Measurements from ENCODE around the gene DPH1.

DNA sequence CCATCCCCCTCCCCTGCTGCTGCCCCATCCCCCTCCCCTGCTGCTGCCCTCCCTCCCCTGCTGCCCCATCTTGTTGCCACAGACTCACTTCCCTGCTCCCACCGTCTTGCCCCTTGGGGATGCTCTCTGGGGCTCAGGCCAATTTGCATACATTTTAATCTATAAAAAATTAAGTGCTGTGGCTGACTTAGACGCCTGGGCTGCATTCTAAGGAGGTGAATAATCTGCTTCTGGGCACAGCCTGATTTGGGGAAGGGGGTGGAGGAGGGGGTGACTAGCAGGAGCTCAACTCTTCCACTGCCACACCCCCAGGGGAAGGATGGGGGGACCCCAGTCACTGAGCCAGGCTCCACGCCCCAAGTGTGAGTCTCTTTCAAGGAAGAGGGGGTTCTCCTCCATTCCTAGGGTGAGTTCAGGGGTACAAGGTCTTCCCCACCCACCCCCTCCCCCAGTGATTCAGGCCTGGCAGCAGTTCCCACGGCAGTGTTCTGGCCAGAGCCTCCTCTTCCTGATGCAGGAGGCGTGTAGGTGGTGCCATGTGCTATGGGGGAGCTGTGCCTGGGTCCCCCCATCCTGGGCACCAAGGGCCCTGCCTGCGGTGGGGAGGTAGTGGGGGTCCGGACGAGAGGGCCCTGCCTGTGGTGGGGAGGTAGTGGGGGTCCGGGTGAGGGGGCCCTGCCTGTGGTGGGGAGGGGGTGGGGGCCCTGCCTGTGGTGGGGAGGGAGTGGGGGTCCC, 5.0 kb downstream of the DPH1 start:
- TF ChIP-seq CTCF (IDR thresholded peaks at IDR 0.05) (no peak), POLR2A (IDR thresholded peaks at IDR 0.05) (no peak), POLR2AphosphoS5 (IDR thresholded peaks at IDR 0.05) (no peak)
